ENCODE data around the gene TMEM101. TPM values are rescaled to one million over a fixed set of nuclear protein-coding genes. Genes with fewer than 3 reads are reported as not detected.
"Not testable (repeated sequence)": the region's sequence is repeated elsewhere in the genome, so short reads cannot be mapped to it uniquely, and the experiment has no call there.

TMEM101 gene
- polyA plus RNA-seq, 1 donor (not counting 4 experiments of a cell fraction or from before 2014, with no cell fraction given) = 20.1 TPM

DNA sequence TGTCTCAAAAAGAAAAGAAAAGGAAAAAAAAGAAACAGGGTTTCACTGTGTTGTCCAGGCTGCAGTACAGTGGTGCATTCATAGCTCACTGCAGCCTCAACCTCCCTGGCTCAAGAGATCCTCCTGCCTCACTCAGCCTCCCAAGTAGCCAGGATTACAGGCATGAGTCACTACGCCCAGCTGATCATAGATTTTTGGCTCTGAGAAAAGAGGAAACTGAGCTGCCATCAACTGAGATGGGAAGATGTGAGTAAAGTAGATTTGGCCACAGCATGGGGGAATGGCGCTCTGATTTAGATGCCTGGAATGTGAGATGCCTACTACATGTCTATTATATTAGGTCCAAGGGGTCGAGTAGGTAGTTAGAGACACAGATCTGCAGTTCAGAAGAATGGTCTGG, 16.2 kb downstream of the TMEM101 start:
- peak; percentile 34 for FAIRE-seq
- Histone ChIP-seq H3K4me3 (ENCODE audit: control insufficient read depth in 2 of 3, extremely low read depth in 1 of 3, insufficient read depth in 2 of 3, low read depth in 1 of 3, low read length in 3 of 3) (no peak overlapping the region), H3K79me2 (ENCODE audit: control insufficient read depth, insufficient read depth, low read length) (no peaks in the 10 kb centered on the region), H3K9me1 (ENCODE audit: control insufficient read depth, extremely low read depth, insufficient read depth, low read length) (no peaks in the 10 kb centered on the region), H3K9me3 (ENCODE audit: control insufficient read depth, low read depth, low read length) (no peaks in the 10 kb centered on the region), H4K20me1 (ENCODE audit: control insufficient read depth, extremely low read depth, insufficient read depth, low read length) (no peaks in the 10 kb centered on the region), H3K4me1 (ENCODE audit: control insufficient read depth, extremely low read depth, insufficient read depth, low read length) (peaks cover 17% of the 10 kb centered on the region), H3K27ac (ENCODE audit: control insufficient read depth, insufficient read depth, low read length) (no peak overlapping the region), H3K36me3 (ENCODE audit: control insufficient read depth in 2 of 2, extremely low read depth in 1 of 2, insufficient read depth in 2 of 2, low read length in 2 of 2) (no peaks in the 10 kb centered on the region), H3K9ac (ENCODE audit: control insufficient read depth, extremely low read depth, insufficient read depth, low read length) (no peak overlapping the region), H2AFZ (ENCODE audit: control insufficient read depth, low read length) (no peak overlapping the region), H3K4me2 (ENCODE audit: control insufficient read depth, extremely low read depth, insufficient read depth, low read depth, low read length) (no peak overlapping the region), H3K27me3 (ENCODE audit: control insufficient read depth, extremely low read depth, insufficient read depth, low read length) (peaks cover 7% of the 10 kb centered on the region)
- no peak for TF ChIP-seq EZH2 (IDR thresholded peaks at IDR 0.05; ENCODE audit: low read length)
- TF ChIP-seq, protein P1, sequence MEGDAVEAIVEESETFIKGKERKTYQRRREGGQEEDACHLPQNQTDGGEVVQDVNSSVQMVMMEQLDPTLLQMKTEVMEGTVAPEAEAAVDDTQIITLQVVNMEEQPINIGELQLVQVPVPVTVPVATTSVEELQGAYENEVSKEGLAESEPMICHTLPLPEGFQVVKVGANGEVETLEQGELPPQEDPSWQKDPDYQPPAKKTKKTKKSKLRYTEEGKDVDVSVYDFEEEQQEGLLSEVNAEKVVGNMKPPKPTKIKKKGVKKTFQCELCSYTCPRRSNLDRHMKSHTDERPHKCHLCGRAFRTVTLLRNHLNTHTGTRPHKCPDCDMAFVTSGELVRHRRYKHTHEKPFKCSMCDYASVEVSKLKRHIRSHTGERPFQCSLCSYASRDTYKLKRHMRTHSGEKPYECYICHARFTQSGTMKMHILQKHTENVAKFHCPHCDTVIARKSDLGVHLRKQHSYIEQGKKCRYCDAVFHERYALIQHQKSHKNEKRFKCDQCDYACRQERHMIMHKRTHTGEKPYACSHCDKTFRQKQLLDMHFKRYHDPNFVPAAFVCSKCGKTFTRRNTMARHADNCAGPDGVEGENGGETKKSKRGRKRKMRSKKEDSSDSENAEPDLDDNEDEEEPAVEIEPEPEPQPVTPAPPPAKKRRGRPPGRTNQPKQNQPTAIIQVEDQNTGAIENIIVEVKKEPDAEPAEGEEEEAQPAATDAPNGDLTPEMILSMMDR (optimal IDR thresholded peaks at IDR 0.05 in 1 of 3, IDR thresholded peaks at IDR 0.05 in 1 of 3, conservative IDR thresholded peaks at IDR 0.05 in 1 of 3; ENCODE audit: extremely low read depth in 1 of 3, insufficient read depth in 2 of 3, low read length in 3 of 3) = no peak
- DNase-seq (ENCODE audit: low read depth, low spot score) = no peak
- dilution Hi-C loops (cut with MboI; ENCODE audit: extremely low pct_ligation_motif_present, low sequenced_read_pairs) = no loop called here

DNA sequence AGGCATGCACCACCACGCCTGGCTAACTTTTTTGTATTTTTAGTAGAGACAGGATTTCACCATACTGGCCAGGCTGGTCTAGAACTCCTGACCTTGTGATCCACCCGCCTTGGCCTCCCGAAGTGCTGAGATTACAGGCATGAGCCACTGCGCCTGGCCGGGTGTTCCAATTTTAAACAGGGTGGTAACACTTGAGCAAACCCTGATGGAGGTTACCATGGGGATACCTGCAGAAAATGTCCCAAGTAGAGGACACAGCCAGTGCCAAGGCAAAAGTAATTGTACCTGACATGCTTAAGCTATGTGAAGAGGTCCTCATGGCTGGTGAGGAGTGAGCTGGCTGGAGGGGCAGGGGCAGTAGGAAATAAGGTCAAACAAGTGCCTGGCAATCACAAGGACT, 17.6 kb downstream of the TMEM101 start:
- H3K27me3 ChIP-seq (ENCODE audit: control insufficient read depth, extremely low read depth, insufficient read depth, low read length); H3K36me3 ChIP-seq (ENCODE audit: control insufficient read depth in 2 of 2, extremely low read depth in 1 of 2, insufficient read depth in 2 of 2, low read length in 2 of 2); H3K79me2 ChIP-seq (ENCODE audit: control insufficient read depth, insufficient read depth, low read length); H4K20me1 ChIP-seq (ENCODE audit: control insufficient read depth, extremely low read depth, insufficient read depth, low read length); H3K27ac ChIP-seq (ENCODE audit: control insufficient read depth, insufficient read depth, low read length); FAIRE-seq; DNase-seq (ENCODE audit: low read depth, low spot score); dilution Hi-C loops (cut with MboI; ENCODE audit: extremely low pct_ligation_motif_present, low sequenced_read_pairs); H3K4me2 ChIP-seq (ENCODE audit: control insufficient read depth, extremely low read depth, insufficient read depth, low read depth, low read length); H3K9me1 ChIP-seq (ENCODE audit: control insufficient read depth, extremely low read depth, insufficient read depth, low read length); H2AFZ ChIP-seq (ENCODE audit: control insufficient read depth, low read length); H3K9me3 ChIP-seq (ENCODE audit: control insufficient read depth, low read depth, low read length); H3K4me3 ChIP-seq (ENCODE audit: control insufficient read depth in 2 of 3, extremely low read depth in 1 of 3, insufficient read depth in 2 of 3, low read depth in 1 of 3, low read length in 3 of 3); H3K9ac ChIP-seq (ENCODE audit: control insufficient read depth, extremely low read depth, insufficient read depth, low read length): not testable (repeated sequence)
- peaks cover 11% of the 10 kb centered on the region for H3K4me1 ChIP-seq (ENCODE audit: control insufficient read depth, extremely low read depth, insufficient read depth, low read length)

DNA sequence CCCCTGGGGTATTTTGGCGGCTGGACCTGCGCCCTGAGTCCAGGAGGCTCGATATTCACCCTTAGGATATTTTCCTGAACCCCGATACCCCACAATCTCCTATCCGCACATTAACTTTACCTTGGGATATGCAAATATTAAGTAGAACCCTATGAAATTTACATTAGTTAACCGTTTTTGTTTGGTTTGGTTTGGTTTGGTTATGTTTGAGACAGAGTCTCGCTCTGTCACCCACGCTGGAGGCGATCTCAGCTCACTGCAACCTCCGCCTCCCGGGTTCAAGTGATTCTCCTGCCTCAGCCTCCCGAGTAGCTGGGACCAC, 19.7 kb downstream of the TMEM101 start:
- H3K36me3 ChIP-seq (ENCODE audit: control insufficient read depth in 2 of 2, extremely low read depth in 1 of 2, insufficient read depth in 2 of 2, low read length in 2 of 2) = no peaks in the 10 kb centered on the region
- H3K4me3 ChIP-seq (ENCODE audit: control insufficient read depth in 2 of 3, extremely low read depth in 1 of 3, insufficient read depth in 2 of 3, low read depth in 1 of 3, low read length in 3 of 3) = peak overlapping the region in 2 of 3 experiments; percentile 53 to 58
- TF ChIP-seq EZH2 (IDR thresholded peaks at IDR 0.05; ENCODE audit: low read length) = no peak
- TF ChIP-seq, protein P1 (optimal IDR thresholded peaks at IDR 0.05 in 1 of 3, IDR thresholded peaks at IDR 0.05 in 1 of 3, conservative IDR thresholded peaks at IDR 0.05 in 1 of 3; ENCODE audit: extremely low read depth in 1 of 3, insufficient read depth in 2 of 3, low read length in 3 of 3) = no peak
- no peaks in the 10 kb centered on the region for H3K9me3 ChIP-seq (ENCODE audit: control insufficient read depth, low read depth, low read length)
- H3K4me1 ChIP-seq (ENCODE audit: control insufficient read depth, extremely low read depth, insufficient read depth, low read length) = peaks cover 5% of the 10 kb centered on the region
- no peak for FAIRE-seq
- H3K4me2 ChIP-seq (ENCODE audit: control insufficient read depth, extremely low read depth, insufficient read depth, low read depth, low read length) = peak overlapping the region; percentile 84
- H3K27me3 ChIP-seq (ENCODE audit: control insufficient read depth, extremely low read depth, insufficient read depth, low read length) = peaks cover 7% of the 10 kb centered on the region
- no peak overlapping the region for H3K27ac ChIP-seq (ENCODE audit: control insufficient read depth, insufficient read depth, low read length)
- no peaks in the 10 kb centered on the region for H3K9me1 ChIP-seq (ENCODE audit: control insufficient read depth, extremely low read depth, insufficient read depth, low read length)
- H2AFZ ChIP-seq (ENCODE audit: control insufficient read depth, low read length) = no peak overlapping the region
- dilution Hi-C loops (cut with MboI; ENCODE audit: extremely low pct_ligation_motif_present, low sequenced_read_pairs) = no loop called here
- no peaks in the 10 kb centered on the region for H3K79me2 ChIP-seq (ENCODE audit: control insufficient read depth, insufficient read depth, low read length)
- DNase-seq (ENCODE audit: low read depth, low spot score) = no peak
- peak overlapping the region; percentile 61 for H3K9ac ChIP-seq (ENCODE audit: control insufficient read depth, extremely low read depth, insufficient read depth, low read length)
- no peaks in the 10 kb centered on the region for H4K20me1 ChIP-seq (ENCODE audit: control insufficient read depth, extremely low read depth, insufficient read depth, low read length)
